ENCODE results near the gene RGL1. TPM values are rescaled to one million over a fixed set of nuclear protein-coding genes. Genes with fewer than 3 reads are reported as not detected.
"Not testable (repeated sequence)": the region's sequence is repeated elsewhere in the genome, so short reads cannot be mapped to it uniquely, and the experiment has no call there.

Gene RGL1
- total RNA-seq, 1 donor from 2014 or later: 68.1 TPM

GRCh38 chr1:183778568-183779433 is 26.1 kb upstream of the RGL1 start:
- Mint-ChIP-seq H3K36me3 (ENCODE audit: unreplicated experiment) (peaks cover 3% of the 10 kb centered on the region), H3K27me3 (ENCODE audit: unreplicated experiment) (no peaks in the 10 kb centered on the region), H3K4me3 (ENCODE audit: unreplicated experiment) (no peak overlapping the region), H3K27ac (ENCODE audit: unreplicated experiment) (no peak overlapping the region), H3K4me1 (ENCODE audit: unreplicated experiment) (peaks cover 13% of the 10 kb centered on the region), H3K9me3 (ENCODE audit: unreplicated experiment) (peaks cover 8% of the 10 kb centered on the region)
- no peak for TF ChIP-seq CTCF (IDR thresholded peaks at IDR 0.05)
- DNase-seq (ENCODE audit: extremely low spot score, unreplicated experiment): no peak

- no peak for TF ChIP-seq CTCF (IDR thresholded peaks at IDR 0.05)
- Mint-ChIP-seq H3K27me3 (ENCODE audit: unreplicated experiment) (no peaks in the 10 kb centered on the region), H3K36me3 (ENCODE audit: unreplicated experiment) (no peaks in the 10 kb centered on the region), H3K9me3 (ENCODE audit: unreplicated experiment) (peaks cover 3% of the 10 kb centered on the region), H3K27ac (ENCODE audit: unreplicated experiment) (no peak overlapping the region), H3K4me1 (ENCODE audit: unreplicated experiment) (peaks cover 21% of the 10 kb centered on the region), H3K4me3 (ENCODE audit: unreplicated experiment) (no peak overlapping the region)
- DNase-seq (ENCODE audit: extremely low spot score, unreplicated experiment): no peak
These were observed 24.8 kb upstream of the RGL1 start for GRCh38 chr1:183780159-183780558.

GRCh38 chr1:183780757-183781156 is 24.2 kb upstream of the RGL1 start:
- H3K36me3 Mint-ChIP-seq (ENCODE audit: unreplicated experiment): no peaks in the 10 kb centered on the region
- no peak overlapping the region for H3K4me3 Mint-ChIP-seq (ENCODE audit: unreplicated experiment)
- peaks cover 21% of the 10 kb centered on the region for H3K4me1 Mint-ChIP-seq (ENCODE audit: unreplicated experiment)
- H3K9me3 Mint-ChIP-seq (ENCODE audit: unreplicated experiment): no peaks in the 10 kb centered on the region
- no peak overlapping the region for H3K27ac Mint-ChIP-seq (ENCODE audit: unreplicated experiment)
- DNase-seq (ENCODE audit: extremely low spot score, unreplicated experiment): no peak
- no peak for TF ChIP-seq CTCF (IDR thresholded peaks at IDR 0.05)
- no peaks in the 10 kb centered on the region for H3K27me3 Mint-ChIP-seq (ENCODE audit: unreplicated experiment)

DNA sequence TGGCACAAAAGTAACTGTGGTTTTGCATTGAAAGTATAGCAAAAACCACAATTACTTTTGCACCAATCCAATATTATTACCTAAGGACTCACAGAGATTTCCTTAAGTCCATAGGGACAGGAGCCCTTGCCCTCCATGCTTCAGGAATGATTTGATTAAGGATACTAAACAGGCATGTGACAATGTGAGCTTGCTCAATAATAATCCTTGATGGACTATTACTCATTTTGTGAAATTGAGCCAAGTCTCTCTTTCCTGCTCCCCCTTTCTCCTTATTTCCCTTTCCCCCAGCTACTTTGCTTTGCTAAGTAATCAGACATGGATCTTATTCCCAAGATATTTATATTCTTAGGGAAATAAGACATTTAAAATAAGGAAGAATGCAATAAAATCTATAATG is 21.6 kb upstream of the RGL1 start:
- H3K27ac Mint-ChIP-seq (ENCODE audit: unreplicated experiment): no peak overlapping the region
- no peaks in the 10 kb centered on the region for H3K9me3 Mint-ChIP-seq (ENCODE audit: unreplicated experiment)
- no peak for DNase-seq (ENCODE audit: extremely low spot score, unreplicated experiment)
- no peak overlapping the region for H3K4me3 Mint-ChIP-seq (ENCODE audit: unreplicated experiment)
- no peaks in the 10 kb centered on the region for H3K27me3 Mint-ChIP-seq (ENCODE audit: unreplicated experiment)
- no peaks in the 10 kb centered on the region for H3K36me3 Mint-ChIP-seq (ENCODE audit: unreplicated experiment)
- H3K4me1 Mint-ChIP-seq (ENCODE audit: unreplicated experiment): peaks cover 14% of the 10 kb centered on the region
- no peak for TF ChIP-seq CTCF (IDR thresholded peaks at IDR 0.05)

DNA sequence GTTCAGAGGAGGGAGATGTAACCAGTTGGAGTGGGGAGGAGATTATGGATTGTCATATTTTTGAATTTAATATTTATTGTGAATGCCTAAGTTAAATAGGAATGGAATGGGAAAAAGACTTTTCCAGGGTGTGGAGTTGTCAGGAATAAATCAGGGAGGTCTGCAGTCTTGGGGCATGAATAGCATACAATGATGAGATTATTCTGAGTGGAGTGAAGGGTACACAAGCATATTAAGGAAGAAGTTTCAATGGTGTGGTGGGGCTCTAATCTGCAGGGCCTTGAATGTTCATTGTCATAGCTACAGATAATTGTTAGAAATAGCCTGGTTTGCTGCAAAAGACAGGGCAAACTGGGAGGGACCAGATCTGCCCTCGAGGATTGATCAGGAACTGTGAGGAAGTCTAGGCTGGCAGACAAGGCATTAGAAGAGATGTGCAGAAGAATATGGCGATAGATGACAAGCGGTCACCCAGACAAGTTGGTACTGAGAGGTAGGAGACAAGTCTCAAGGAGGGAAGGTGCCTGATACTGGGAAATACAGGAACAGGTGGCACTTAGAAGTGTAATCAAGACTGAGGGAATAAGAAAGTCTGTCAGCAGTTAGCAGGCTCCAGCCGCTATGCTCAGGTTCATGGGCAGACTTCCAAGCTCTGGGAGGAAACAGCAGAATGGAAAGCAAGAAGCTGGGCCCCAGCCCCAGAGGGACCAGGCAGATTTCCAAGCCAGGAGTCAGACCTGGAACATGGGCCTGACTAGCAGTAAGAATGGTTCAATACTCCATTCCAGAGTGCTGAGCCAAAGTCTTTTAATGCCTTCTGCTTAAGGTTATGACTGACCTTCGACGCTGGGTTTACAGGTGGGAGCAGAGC is 20.9 kb upstream of the RGL1 start:
- no peak for DNase-seq (ENCODE audit: extremely low spot score, unreplicated experiment)
- Mint-ChIP-seq H3K36me3 (ENCODE audit: unreplicated experiment) (no peaks in the 10 kb centered on the region), H3K4me3 (ENCODE audit: unreplicated experiment) (no peak overlapping the region), H3K9me3 (ENCODE audit: unreplicated experiment) (no peaks in the 10 kb centered on the region), H3K4me1 (ENCODE audit: unreplicated experiment) (peaks cover 13% of the 10 kb centered on the region), H3K27ac (ENCODE audit: unreplicated experiment) (no peak overlapping the region), H3K27me3 (ENCODE audit: unreplicated experiment) (no peaks in the 10 kb centered on the region)
- no peak for TF ChIP-seq CTCF (IDR thresholded peaks at IDR 0.05)

GRCh38 chr1:183785921-183786320 is 19.0 kb upstream of the RGL1 start:
- not testable (repeated sequence) for H3K9me3 Mint-ChIP-seq (ENCODE audit: unreplicated experiment); H3K27me3 Mint-ChIP-seq (ENCODE audit: unreplicated experiment); H3K4me3 Mint-ChIP-seq (ENCODE audit: unreplicated experiment); DNase-seq (ENCODE audit: extremely low spot score, unreplicated experiment); H3K27ac Mint-ChIP-seq (ENCODE audit: unreplicated experiment); H3K36me3 Mint-ChIP-seq (ENCODE audit: unreplicated experiment)
- H3K4me1 Mint-ChIP-seq (ENCODE audit: unreplicated experiment): peaks cover 15% of the 10 kb centered on the region

All from osteocyte (in vitro differentiated cells).